Neural cell (in vitro differentiated cells): ENCODE measurements around the gene ADAMTS17.

Experiments
- EP300 ChIP-seq: fragments of 450-650 bp; conservative IDR thresholded peaks from 2 replicates; pipeline ENCODE4 v1.6.1; 2014; ENCODE audit warnings: antibody characterized with exemption, mild to moderate bottlenecking, moderate library complexity; ENCODE audit not compliant: poor library complexity, severe bottlenecking
- EZH2 ChIP-seq: fragments of 200-600, 300-800 bp; shearing (Covaris generic), sonication (generic); IDR thresholded peaks from 2 replicates; pipeline ENCODE4 v1.6.1; 2014; ENCODE audit warnings: antibody characterized with exemption, low read length, borderline replicate concordance, mild to moderate bottlenecking; ENCODE audit not compliant: insufficient read depth, poor library complexity, severe bottlenecking
- MXI1 ChIP-seq: fragments of 450-650 bp; conservative IDR thresholded peaks from 2 replicates; pipeline ENCODE4 v1.6.1; 2014; ENCODE audit warnings: antibody characterized with exemption, mild to moderate bottlenecking; ENCODE audit not compliant: poor library complexity, severe bottlenecking
- POLR2AphosphoS5 ChIP-seq: IDR thresholded peaks from 2 replicates; pipeline ENCODE4 v1.6.1; 2012
- RAD21 ChIP-seq: fragments of 450-650 bp; conservative IDR thresholded peaks from 2 replicates; pipeline ENCODE4 v1.6.1; 2014; ENCODE audit warnings: antibody characterized with exemption, mild to moderate bottlenecking, moderate library complexity
- SMC3 ChIP-seq: fragments of 450-650 bp; conservative IDR thresholded peaks from 2 replicates; pipeline ENCODE4 v1.6.1; 2014; ENCODE audit warnings: antibody characterized with exemption, mild to moderate bottlenecking, moderate library complexity; ENCODE audit not compliant: poor library complexity
- TAF1 ChIP-seq: IDR thresholded peaks from 2 replicates; pipeline ENCODE4 v1.6.1; 2012; ENCODE audit warnings: low read depth
- TF ChIP-seq, protein P1 (sequence below): fragments of 450-650 bp; IDR thresholded peaks from 2 replicates; pipeline ENCODE4 v1.5.1; 2014; ENCODE audit warnings: antibody characterized with exemption, mild to moderate bottlenecking, moderate library complexity; ENCODE audit not compliant: poor library complexity, severe bottlenecking
- TF ChIP-seq, protein P2 (sequence below): IDR thresholded peaks from 2 replicates; pipeline ENCODE4 v1.6.1; 2012; ENCODE audit warnings: borderline replicate concordance

DNA sequence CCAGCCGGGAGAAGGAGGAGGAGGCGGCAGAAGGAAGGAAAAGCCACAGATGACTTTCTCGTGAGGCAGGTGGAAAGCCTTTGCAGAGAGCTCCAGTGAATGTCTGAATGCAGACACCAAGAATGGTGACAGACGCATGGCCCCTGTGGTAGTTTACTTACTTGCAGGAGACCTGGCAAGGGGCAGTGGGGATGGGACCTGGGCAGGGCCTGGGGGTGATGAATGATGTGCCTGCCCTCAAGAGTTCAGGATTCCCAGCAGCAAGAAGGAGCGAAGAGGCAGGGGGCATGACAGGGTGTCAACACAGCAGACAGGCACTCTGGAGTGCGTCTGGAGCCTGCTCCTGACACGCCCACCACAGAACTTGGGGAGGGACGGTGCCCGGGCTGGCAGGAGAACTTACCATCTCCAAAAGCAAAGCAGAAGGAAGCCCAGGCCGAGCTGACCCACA is 348.1 kb downstream of the ADAMTS17 start:
- TF ChIP-seq EZH2 (no peak), POLR2AphosphoS5 (no peak), EP300 (no peak), TAF1 (no peak), RAD21 (no peak), MXI1 (no peak), SMC3 (no peak)
- TF ChIP-seq, protein P1, sequence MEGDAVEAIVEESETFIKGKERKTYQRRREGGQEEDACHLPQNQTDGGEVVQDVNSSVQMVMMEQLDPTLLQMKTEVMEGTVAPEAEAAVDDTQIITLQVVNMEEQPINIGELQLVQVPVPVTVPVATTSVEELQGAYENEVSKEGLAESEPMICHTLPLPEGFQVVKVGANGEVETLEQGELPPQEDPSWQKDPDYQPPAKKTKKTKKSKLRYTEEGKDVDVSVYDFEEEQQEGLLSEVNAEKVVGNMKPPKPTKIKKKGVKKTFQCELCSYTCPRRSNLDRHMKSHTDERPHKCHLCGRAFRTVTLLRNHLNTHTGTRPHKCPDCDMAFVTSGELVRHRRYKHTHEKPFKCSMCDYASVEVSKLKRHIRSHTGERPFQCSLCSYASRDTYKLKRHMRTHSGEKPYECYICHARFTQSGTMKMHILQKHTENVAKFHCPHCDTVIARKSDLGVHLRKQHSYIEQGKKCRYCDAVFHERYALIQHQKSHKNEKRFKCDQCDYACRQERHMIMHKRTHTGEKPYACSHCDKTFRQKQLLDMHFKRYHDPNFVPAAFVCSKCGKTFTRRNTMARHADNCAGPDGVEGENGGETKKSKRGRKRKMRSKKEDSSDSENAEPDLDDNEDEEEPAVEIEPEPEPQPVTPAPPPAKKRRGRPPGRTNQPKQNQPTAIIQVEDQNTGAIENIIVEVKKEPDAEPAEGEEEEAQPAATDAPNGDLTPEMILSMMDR = no peak
- TF ChIP-seq, protein P2, sequence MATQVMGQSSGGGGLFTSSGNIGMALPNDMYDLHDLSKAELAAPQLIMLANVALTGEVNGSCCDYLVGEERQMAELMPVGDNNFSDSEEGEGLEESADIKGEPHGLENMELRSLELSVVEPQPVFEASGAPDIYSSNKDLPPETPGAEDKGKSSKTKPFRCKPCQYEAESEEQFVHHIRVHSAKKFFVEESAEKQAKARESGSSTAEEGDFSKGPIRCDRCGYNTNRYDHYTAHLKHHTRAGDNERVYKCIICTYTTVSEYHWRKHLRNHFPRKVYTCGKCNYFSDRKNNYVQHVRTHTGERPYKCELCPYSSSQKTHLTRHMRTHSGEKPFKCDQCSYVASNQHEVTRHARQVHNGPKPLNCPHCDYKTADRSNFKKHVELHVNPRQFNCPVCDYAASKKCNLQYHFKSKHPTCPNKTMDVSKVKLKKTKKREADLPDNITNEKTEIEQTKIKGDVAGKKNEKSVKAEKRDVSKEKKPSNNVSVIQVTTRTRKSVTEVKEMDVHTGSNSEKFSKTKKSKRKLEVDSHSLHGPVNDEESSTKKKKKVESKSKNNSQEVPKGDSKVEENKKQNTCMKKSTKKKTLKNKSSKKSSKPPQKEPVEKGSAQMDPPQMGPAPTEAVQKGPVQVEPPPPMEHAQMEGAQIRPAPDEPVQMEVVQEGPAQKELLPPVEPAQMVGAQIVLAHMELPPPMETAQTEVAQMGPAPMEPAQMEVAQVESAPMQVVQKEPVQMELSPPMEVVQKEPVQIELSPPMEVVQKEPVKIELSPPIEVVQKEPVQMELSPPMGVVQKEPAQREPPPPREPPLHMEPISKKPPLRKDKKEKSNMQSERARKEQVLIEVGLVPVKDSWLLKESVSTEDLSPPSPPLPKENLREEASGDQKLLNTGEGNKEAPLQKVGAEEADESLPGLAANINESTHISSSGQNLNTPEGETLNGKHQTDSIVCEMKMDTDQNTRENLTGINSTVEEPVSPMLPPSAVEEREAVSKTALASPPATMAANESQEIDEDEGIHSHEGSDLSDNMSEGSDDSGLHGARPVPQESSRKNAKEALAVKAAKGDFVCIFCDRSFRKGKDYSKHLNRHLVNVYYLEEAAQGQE = no peak
